Measurements from ENCODE around the gene HBE1. TPM values are rescaled to one million over a fixed set of nuclear protein-coding genes. Genes with fewer than 3 reads are reported as not detected.

The HBE1 gene
- total RNA-seq, 1 experiment from 2014 or later: not detected

GRCh38 chr11:5275369-5276110 lies 5.8 kb upstream of the HBE1 start:
- Histone ChIP-seq H4K5ac (ENCODE audit: insufficient read length, low read depth, low read length) (no peak overlapping the region), H3K56ac (ENCODE audit: insufficient read length, low read depth, low read length) (no peak overlapping the region), H3K14ac (ENCODE audit: insufficient read depth, low read length) (no peak overlapping the region), H3K27ac (ENCODE audit: insufficient read length, low read depth, low read length) (no peak overlapping the region), H2AK5ac (ENCODE audit: insufficient read length, low read length) (no peak overlapping the region), H3K9me3 (ENCODE audit: control insufficient read depth, low read depth, low read length) (no peaks in the 10 kb centered on the region), H4K8ac (replicated peaks; ENCODE audit: insufficient read length, low read depth, low read length) (no peak overlapping the region), H4K20me1 (ENCODE audit: control insufficient read depth, insufficient read depth, insufficient read length) (no peaks in the 10 kb centered on the region), H3K23me2 (ENCODE audit: insufficient read length, low read depth, low read length, poor library complexity, severe bottlenecking) (no peaks in the 10 kb centered on the region), H3K4ac (ENCODE audit: low read depth, low read length) (no peak overlapping the region), H4K91ac (ENCODE audit: insufficient read length, low read depth, low read length) (no peak overlapping the region), H2AFZ (ENCODE audit: low read length) (no peak overlapping the region), H3K4me2 (ENCODE audit: insufficient read depth, insufficient read length, low read length) (no peak overlapping the region), H2BK12ac (ENCODE audit: insufficient read length, low read depth, low read length) (no peak overlapping the region), H3K27me3 (ENCODE audit: insufficient read depth, low read length) (no peaks in the 10 kb centered on the region), H3T11ph (ENCODE audit: low read length) (no peak overlapping the region), H3K4me1 (ENCODE audit: insufficient read depth, low read length) (no peaks in the 10 kb centered on the region), H3K79me1 (ENCODE audit: insufficient read depth, low read depth, low read length, poor library complexity, severe bottlenecking) (no peaks in the 10 kb centered on the region), H3K9ac (ENCODE audit: extremely low read depth, insufficient read length, low read length) (no peak overlapping the region), H3K79me2 (ENCODE audit: insufficient read depth, low read length) (no peaks in the 10 kb centered on the region), H2BK15ac (ENCODE audit: low read depth, low read length) (no peak overlapping the region), H2BK120ac (ENCODE audit: low read depth, low read length, poor library complexity, severe bottlenecking) (no peak overlapping the region), H3K23ac (ENCODE audit: insufficient read length, low read depth, low read length) (no peak overlapping the region), H2BK5ac (ENCODE audit: insufficient read length, low read length) (no peak overlapping the region), H3K18ac (ENCODE audit: insufficient read length, low read depth, low read length) (no peak overlapping the region), H2BK20ac (ENCODE audit: low read depth, low read length, poor library complexity, severe bottlenecking) (no peak overlapping the region)
- Mint-ChIP-seq H3K9me3 (no peaks in the 10 kb centered on the region), H3K4me3 (no peak overlapping the region), H3K27ac (no peak overlapping the region), H3K36me3 (ENCODE audit: insufficient read depth in 1 of 3, low read depth in 3 of 3) (no peaks in the 10 kb centered on the region), H3K4me1 (peaks cover 6 to 10% of the 10 kb centered on the region in 2 experiments), H3K27me3 (ENCODE audit: low read depth) (no peaks in the 10 kb centered on the region)
- TF ChIP-seq CTCF (conservative IDR thresholded peaks at IDR 0.05): no peak
- WGBS (ENCODE audit: extremely low coverage, insufficient read length, low lambda C conversion rate): no CpG with 5 or more reads among the region's 6 CpGs
- DNase-seq: no peak

Data from H9 (cell line).